Tibial nerve (tissue), 4 donors: ENCODE data around the gene PON3. TPM values are rescaled to one million over a fixed set of nuclear protein-coding genes. Genes with fewer than 3 reads are reported as not detected.

Experiments
- DNase-seq, 2 donors: peaks; one replicate each; pipeline ENCODE4 v3.0.0-alpha.2; 2019; ENCODE audit warnings: low spot score in 2 of 2
- H3K27ac ChIP-seq, 4 donors: fragments of 200-600 bp; sonication (generic) in 3 of 4; one replicate each; pipeline ENCODE4 v1.5.1; 2017 to 2019; ENCODE audit warnings: mild to moderate bottlenecking in 1 of 4
- H3K27me3 ChIP-seq, 2 donors: fragments of 200-600 bp; sonication (generic) in 1 of 2; one replicate each; pipeline versions ENCODE4 v1.5.1 to v1.6.0; 2017 to 2019
- H3K36me3 ChIP-seq, 3 donors: fragments of 200-600 bp; sonication (generic); one replicate each; pipeline ENCODE4 v1.5.1; 2018 to 2019
- H3K4me1 ChIP-seq, 4 donors: fragments of 200-600 bp; sonication (generic) in 3 of 4; one replicate each; pipeline ENCODE4 v1.5.1; 2017 to 2019
- H3K4me3 ChIP-seq, 4 donors: fragments of 200-600 bp; sonication (generic) in 3 of 4; one replicate each; pipeline ENCODE4 v1.5.1; 2017 to 2019; ENCODE audit warnings: mild to moderate bottlenecking in 1 of 4, moderate library complexity in 1 of 4
- H3K9me3 ChIP-seq, 4 donors: fragments of 200-600 bp; sonication (generic) in 3 of 4; one replicate each; pipeline ENCODE4 v1.5.1; 2017 to 2019
- CTCF ChIP-seq, 5 experiments: fragments of 200-600 bp in 3 of 5; fragments of 450-650 bp in 2 of 5; sonication (generic) in 3 of 5; IDR thresholded peaks; one replicate each; pipeline ENCODE4 v1.5.1; 2016 to 2019; ENCODE audit warnings: antibody characterized with exemption in 5 of 5, mild to moderate bottlenecking in 3 of 5, moderate library complexity in 2 of 5
- EP300 ChIP-seq, 2 donors: sonication (generic); formaldehyde crosslinking; IDR thresholded peaks; one replicate each; pipeline ENCODE4 v1.6.1; 2017; ENCODE audit warnings: antibody characterized with exemption in 2 of 2, mild to moderate bottlenecking in 1 of 2
- POLR2A ChIP-seq, 2 donors: fragments of 450-650 bp; IDR thresholded peaks; one replicate each; pipeline ENCODE4 v1.6.1; 2017; ENCODE audit warnings: antibody characterized with exemption in 2 of 2, mild to moderate bottlenecking in 2 of 2, moderate library complexity in 2 of 2
- WGBS, 2 donors: methylation state at CpG; one replicate each; pipeline ENCODE4 v1.1.5; 2018; 5-methylcytosine and 5-hydroxymethylcytosine counted together
- total RNA-seq, 4 donors: library from RNA; depleted of rRNA; stranded (reverse); fragments of >200 nt; gene quantifications; one replicate each; pipeline ENCODE4 v1.1.0, GENCODE V29; 2016

The PON3 gene
- total RNA-seq, 4 donors from 2014 or later: 3.1 to 3.6 (median 3.2) TPM

- Histone ChIP-seq H3K27ac (no peak overlapping the region), H3K4me1 (peaks cover 0 to 20% (median 2%) of the 10 kb centered on the region in 4 donors), H3K27me3 (no peaks in the 10 kb centered on the region), H3K36me3 (peaks cover 0 to 18% (median 0%) of the 10 kb centered on the region in 3 donors), H3K4me3 (no peak overlapping the region), H3K9me3 (no peaks in the 10 kb centered on the region)
- WGBS, 2 donors: 59 to 71% methylated on average over 7 of the region's 7 CpGs
- TF ChIP-seq EP300 (IDR thresholded peaks at IDR 0.05) (no peak), POLR2A (IDR thresholded peaks at IDR 0.05) (no peak), CTCF (IDR thresholded peaks at IDR 0.05) (no peak)
- DNase-seq: no peak
These were observed 31.0 kb upstream of the PON3 start for GRCh38 chr7:95427166-95427565.

GRCh38 chr7:95425694-95426093 lies 29.5 kb upstream of the PON3 start:
- H3K27ac ChIP-seq: no peak overlapping the region
- H3K9me3 ChIP-seq: no peaks in the 10 kb centered on the region
- H3K36me3 ChIP-seq: peaks cover 0 to 18% (median 0%) of the 10 kb centered on the region in 3 donors
- peaks cover 0 to 20% (median 10%) of the 10 kb centered on the region in 4 donors for H3K4me1 ChIP-seq
- H3K4me3 ChIP-seq: no peak overlapping the region
- H3K27me3 ChIP-seq: no peaks in the 10 kb centered on the region
- no peak for DNase-seq
- TF ChIP-seq POLR2A (IDR thresholded peaks at IDR 0.05) (no peak), EP300 (IDR thresholded peaks at IDR 0.05) (no peak), CTCF (IDR thresholded peaks at IDR 0.05) (no peak)
- 74 to 76% methylated on average over 2 of the region's 2 CpGs for WGBS, 2 donors

- Histone ChIP-seq H3K36me3 (peaks cover 0 to 17% (median 0%) of the 10 kb centered on the region in 3 donors), H3K9me3 (no peaks in the 10 kb centered on the region), H3K27ac (no peak overlapping the region), H3K4me1 (peaks cover 0 to 23% (median 10%) of the 10 kb centered on the region in 4 donors), H3K4me3 (no peak overlapping the region), H3K27me3 (no peaks in the 10 kb centered on the region)
- no peak for TF ChIP-seq CTCF (IDR thresholded peaks at IDR 0.05)
- TF ChIP-seq POLR2A (IDR thresholded peaks at IDR 0.05): no peak
- TF ChIP-seq EP300 (IDR thresholded peaks at IDR 0.05): no peak
- 30 to 51% methylated on average over 1 of the region's 1 CpG for WGBS, 2 donors
- no peak for DNase-seq
These were observed 28.5 kb upstream of the PON3 start for GRCh38 chr7:95424716-95425115.

- peak overlapping the region in 2 of 4 donors; percentile 42 to 65 for H3K27ac ChIP-seq
- H3K4me3 ChIP-seq: no peak overlapping the region
- H3K4me1 ChIP-seq: peaks cover 0 to 17% (median 10%) of the 10 kb centered on the region in 4 donors
- peaks cover 0 to 11% (median 0%) of the 10 kb centered on the region in 3 donors for H3K36me3 ChIP-seq
- TF ChIP-seq CTCF (IDR thresholded peaks at IDR 0.05): no peak
- TF ChIP-seq EP300 (IDR thresholded peaks at IDR 0.05): no peak
- TF ChIP-seq POLR2A (IDR thresholded peaks at IDR 0.05): no peak
- no peaks in the 10 kb centered on the region for H3K27me3 ChIP-seq
- DNase-seq: no peak
- no peaks in the 10 kb centered on the region for H3K9me3 ChIP-seq
These were observed 25.8 kb upstream of the PON3 start for GRCh38 chr7:95421847-95422444.

- TF ChIP-seq CTCF (IDR thresholded peaks at IDR 0.05) (no peak), POLR2A (IDR thresholded peaks at IDR 0.05) (no peak), EP300 (IDR thresholded peaks at IDR 0.05) (no peak)
- peaks cover 0 to 12% (median 0%) of the 10 kb centered on the region in 3 donors for H3K36me3 ChIP-seq
- DNase-seq: no peak
- H3K27me3 ChIP-seq: no peaks in the 10 kb centered on the region
- no peaks in the 10 kb centered on the region for H3K9me3 ChIP-seq
- WGBS, 2 donors: 42 to 44% methylated on average over 2 of the region's 2 CpGs
- peaks cover 0 to 17% (median 10%) of the 10 kb centered on the region in 4 donors for H3K4me1 ChIP-seq
- H3K27ac ChIP-seq: peak overlapping the region in 2 of 4 donors; percentile 42 to 65
- H3K4me3 ChIP-seq: no peak overlapping the region
These were observed 25.0 kb upstream of the PON3 start for GRCh38 chr7:95421000-95421846.
